Measurements from ENCODE around the gene GLI1.
A peak's percentile ranks its signal among the peaks of the same experiment; 100 is the strongest.

Gene GLI1

DNA sequence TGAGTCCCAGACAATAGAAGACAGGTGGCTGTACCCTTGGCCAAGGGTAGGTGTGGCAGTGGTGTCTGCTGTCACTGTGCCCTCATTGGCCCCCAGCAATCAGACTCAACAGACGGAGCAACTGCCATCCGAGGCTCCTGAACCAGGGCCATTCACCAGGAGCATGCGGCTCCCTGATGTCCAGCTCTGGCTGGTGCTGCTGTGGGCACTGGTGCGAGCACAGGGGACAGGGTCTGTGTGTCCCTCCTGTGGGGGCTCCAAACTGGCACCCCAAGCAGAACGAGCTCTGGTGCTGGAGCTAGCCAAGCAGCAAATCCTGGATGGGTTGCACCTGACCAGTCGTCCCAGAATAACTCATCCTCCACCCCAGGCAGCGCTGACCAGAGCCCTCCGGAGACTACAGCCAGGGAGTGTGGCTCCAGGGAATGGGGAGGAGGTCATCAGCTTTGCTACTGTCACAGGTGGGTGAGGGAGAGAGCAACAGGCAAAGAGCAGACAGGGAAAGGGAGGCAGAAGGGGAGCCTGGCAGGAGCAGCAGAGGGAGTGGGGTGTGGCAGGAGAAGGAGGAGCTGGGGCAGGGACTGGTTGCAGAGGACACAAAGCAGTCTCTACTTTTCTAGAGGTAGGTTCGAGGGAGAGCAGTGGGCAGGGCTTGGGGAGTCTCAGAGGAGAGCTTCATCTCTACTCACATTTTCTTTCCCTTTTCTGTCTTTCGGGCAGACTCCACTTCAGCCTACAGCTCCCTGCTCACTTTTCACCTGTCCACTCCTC, 4.0 kb upstream of the GLI1 start:
- no peak overlapping the region for H3K9ac ChIP-seq (ENCODE audit: low read length)
- no peaks in the 10 kb centered on the region for H3K9me3 ChIP-seq (ENCODE audit: low read length)
- H3K36me3 ChIP-seq (ENCODE audit: insufficient read depth, low read length) = no peaks in the 10 kb centered on the region
- no peak overlapping the region for H3K4me3 ChIP-seq (ENCODE audit: low read depth in 1 of 2, low read length in 2 of 2)
- H3K27ac ChIP-seq (ENCODE audit: low read depth, low read length) = no peak overlapping the region
- H3K4me1 ChIP-seq (ENCODE audit: insufficient read depth, low read length) = peaks cover 20% of the 10 kb centered on the region
- H3K27me3 ChIP-seq (ENCODE audit: control insufficient read depth in 1 of 2, insufficient read depth in 2 of 2, low read length in 2 of 2) = peaks cover 0 to 6% of the 10 kb centered on the region in 2 donors

- Histone ChIP-seq H3K9ac (ENCODE audit: low read length) (no peak overlapping the region), H3K4me3 (ENCODE audit: low read depth in 1 of 2, low read length in 2 of 2) (no peak overlapping the region), H3K36me3 (ENCODE audit: insufficient read depth, low read length) (no peaks in the 10 kb centered on the region), H3K9me3 (ENCODE audit: low read length) (no peaks in the 10 kb centered on the region), H3K27me3 (ENCODE audit: control insufficient read depth in 1 of 2, insufficient read depth in 2 of 2, low read length in 2 of 2) (peaks cover 0 to 12% of the 10 kb centered on the region in 2 donors), H3K4me1 (ENCODE audit: insufficient read depth, low read length) (peaks cover 27% of the 10 kb centered on the region), H3K27ac (ENCODE audit: low read depth, low read length) (no peak overlapping the region)
Observed at GRCh38 chr12:57456145-57456700, 3.4 kb upstream of the GLI1 start.

- Histone ChIP-seq H3K4me1 (ENCODE audit: insufficient read depth, low read length) (peaks cover 27% of the 10 kb centered on the region), H3K9ac (ENCODE audit: low read length) (no peak overlapping the region), H3K27me3 (ENCODE audit: control insufficient read depth in 1 of 2, insufficient read depth in 2 of 2, low read length in 2 of 2) (peaks cover 0 to 15% of the 10 kb centered on the region in 2 donors), H3K27ac (ENCODE audit: low read depth, low read length) (no peak overlapping the region), H3K36me3 (ENCODE audit: insufficient read depth, low read length) (no peaks in the 10 kb centered on the region), H3K9me3 (ENCODE audit: low read length) (no peaks in the 10 kb centered on the region), H3K4me3 (ENCODE audit: low read depth in 1 of 2, low read length in 2 of 2) (no peak overlapping the region)
Observed at GRCh38 chr12:57456737-57457490, 2.7 kb upstream of the GLI1 start.

DNA sequence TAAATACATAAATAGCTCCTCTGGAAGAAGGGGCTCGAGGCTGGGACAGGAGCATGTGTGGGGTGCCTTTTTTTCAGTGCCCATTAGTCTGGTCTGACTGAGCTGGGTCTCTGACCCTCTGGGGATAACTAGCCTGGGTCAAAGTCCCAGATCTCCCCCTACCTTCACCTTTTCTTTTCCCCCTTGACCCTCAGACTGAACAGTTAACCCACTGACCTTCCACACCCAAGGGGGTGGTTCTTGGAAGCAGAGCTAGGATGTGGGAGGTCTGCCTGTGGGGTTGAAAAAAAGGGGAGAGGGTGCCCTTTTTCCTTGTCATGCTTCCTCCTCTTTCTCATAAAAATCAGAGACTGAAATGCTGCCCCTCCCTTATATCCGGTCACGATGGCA, 925 bp upstream of the GLI1 start:
- Histone ChIP-seq H3K27me3 (ENCODE audit: control insufficient read depth in 1 of 2, insufficient read depth in 2 of 2, low read length in 2 of 2) (peaks cover 0 to 15% of the 10 kb centered on the region in 2 donors), H3K9me3 (ENCODE audit: low read length) (no peaks in the 10 kb centered on the region), H3K9ac (ENCODE audit: low read length) (peak overlapping the region; percentile 71), H3K4me1 (ENCODE audit: insufficient read depth, low read length) (peaks cover 22% of the 10 kb centered on the region), H3K27ac (ENCODE audit: low read depth, low read length) (no peak overlapping the region), H3K36me3 (ENCODE audit: insufficient read depth, low read length) (no peaks in the 10 kb centered on the region), H3K4me3 (ENCODE audit: low read depth in 1 of 2, low read length in 2 of 2) (peak overlapping the region in 1 of 2 donors; percentile 96)

GRCh38 chr12:57459055-57459749, 383 bp upstream of the GLI1 start:
- Histone ChIP-seq H3K4me3 (ENCODE audit: low read depth in 1 of 2, low read length in 2 of 2) (peak overlapping the region; percentile 48 to 96), H3K36me3 (ENCODE audit: insufficient read depth, low read length) (no peaks in the 10 kb centered on the region), H3K9me3 (ENCODE audit: low read length) (no peaks in the 10 kb centered on the region), H3K27ac (ENCODE audit: low read depth, low read length) (peak overlapping the region; percentile 35), H3K27me3 (ENCODE audit: control insufficient read depth in 1 of 2, insufficient read depth in 2 of 2, low read length in 2 of 2) (peaks cover 0 to 15% of the 10 kb centered on the region in 2 donors), H3K9ac (ENCODE audit: low read length) (peak overlapping the region; percentile 71), H3K4me1 (ENCODE audit: insufficient read depth, low read length) (peaks cover 22% of the 10 kb centered on the region)

- no peaks in the 10 kb centered on the region for H3K36me3 ChIP-seq (ENCODE audit: insufficient read depth, low read length)
- peaks cover 22% of the 10 kb centered on the region for H3K4me1 ChIP-seq (ENCODE audit: insufficient read depth, low read length)
- H3K4me3 ChIP-seq (ENCODE audit: low read depth in 1 of 2, low read length in 2 of 2) = peak overlapping the region; percentile 43 to 48
- H3K9ac ChIP-seq (ENCODE audit: low read length) = no peak overlapping the region
- peaks cover 0 to 15% of the 10 kb centered on the region in 2 donors for H3K27me3 ChIP-seq (ENCODE audit: control insufficient read depth in 1 of 2, insufficient read depth in 2 of 2, low read length in 2 of 2)
- H3K27ac ChIP-seq (ENCODE audit: low read depth, low read length) = no peak overlapping the region
- H3K9me3 ChIP-seq (ENCODE audit: low read length) = no peaks in the 10 kb centered on the region
Observed at GRCh38 chr12:57460468-57460784, 841 bp downstream of the GLI1 start.

- Histone ChIP-seq H3K4me3 (ENCODE audit: low read depth in 1 of 2, low read length in 2 of 2) (peak overlapping the region; percentile 74 to 76), H3K27ac (ENCODE audit: low read depth, low read length) (no peak overlapping the region), H3K27me3 (ENCODE audit: control insufficient read depth in 1 of 2, insufficient read depth in 2 of 2, low read length in 2 of 2) (peaks cover 0 to 15% of the 10 kb centered on the region in 2 donors), H3K4me1 (ENCODE audit: insufficient read depth, low read length) (peaks cover 22% of the 10 kb centered on the region), H3K9ac (ENCODE audit: low read length) (no peak overlapping the region), H3K36me3 (ENCODE audit: insufficient read depth, low read length) (no peaks in the 10 kb centered on the region), H3K9me3 (ENCODE audit: low read length) (no peaks in the 10 kb centered on the region)
Observed at GRCh38 chr12:57460841-57461275, 1.3 kb downstream of the GLI1 start.

DNA sequence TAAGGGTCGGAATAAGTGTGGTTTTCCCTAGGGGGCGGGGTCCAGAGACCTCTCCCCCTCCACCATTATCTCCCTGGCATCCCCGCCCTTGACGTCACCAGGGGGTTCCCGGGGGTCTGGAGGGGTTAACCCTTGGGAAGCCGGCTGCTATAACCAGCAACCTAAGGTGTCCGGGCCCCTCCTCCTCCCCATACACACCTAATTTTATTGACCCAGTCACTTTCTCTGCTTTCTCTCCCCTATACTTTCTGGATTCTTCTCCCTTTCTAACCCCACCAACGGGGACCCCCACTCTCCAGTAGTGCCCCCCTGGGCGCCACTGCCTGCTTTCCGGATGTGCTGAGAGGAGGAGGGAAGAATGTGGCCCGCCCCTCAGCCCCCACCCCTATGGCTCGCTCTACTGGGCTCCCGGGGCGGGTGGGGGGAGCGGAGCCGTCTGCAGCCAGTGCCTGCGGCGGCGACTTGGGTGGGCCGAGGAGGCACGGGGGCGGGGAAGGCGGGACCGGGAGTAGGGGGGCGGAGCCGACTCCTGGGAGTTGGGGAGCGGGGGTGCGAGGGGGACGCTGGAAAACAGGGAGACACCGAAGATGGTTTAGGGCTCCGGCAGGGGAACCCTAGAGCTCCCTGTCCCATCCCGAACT, 1.8 kb downstream of the GLI1 start:
- peaks cover 0 to 15% of the 10 kb centered on the region in 2 donors for H3K27me3 ChIP-seq (ENCODE audit: control insufficient read depth in 1 of 2, insufficient read depth in 2 of 2, low read length in 2 of 2)
- H3K9me3 ChIP-seq (ENCODE audit: low read length) = no peaks in the 10 kb centered on the region
- peak overlapping the region; percentile 19 for H3K9ac ChIP-seq (ENCODE audit: low read length)
- peaks cover 22% of the 10 kb centered on the region for H3K4me1 ChIP-seq (ENCODE audit: insufficient read depth, low read length)
- H3K36me3 ChIP-seq (ENCODE audit: insufficient read depth, low read length) = no peaks in the 10 kb centered on the region
- peak overlapping the region; percentile 63 for H3K27ac ChIP-seq (ENCODE audit: low read depth, low read length)
- peak overlapping the region; percentile 74 to 76 for H3K4me3 ChIP-seq (ENCODE audit: low read depth in 1 of 2, low read length in 2 of 2)

- peak overlapping the region; percentile 74 to 76 for H3K4me3 ChIP-seq (ENCODE audit: low read depth in 1 of 2, low read length in 2 of 2)
- peak overlapping the region; percentile 19 for H3K9ac ChIP-seq (ENCODE audit: low read length)
- peak overlapping the region; percentile 63 for H3K27ac ChIP-seq (ENCODE audit: low read depth, low read length)
- peaks cover 0 to 15% of the 10 kb centered on the region in 2 donors for H3K27me3 ChIP-seq (ENCODE audit: control insufficient read depth in 1 of 2, insufficient read depth in 2 of 2, low read length in 2 of 2)
- H3K4me1 ChIP-seq (ENCODE audit: insufficient read depth, low read length) = peaks cover 22% of the 10 kb centered on the region
- no peaks in the 10 kb centered on the region for H3K36me3 ChIP-seq (ENCODE audit: insufficient read depth, low read length)
- H3K9me3 ChIP-seq (ENCODE audit: low read length) = no peaks in the 10 kb centered on the region
Observed at GRCh38 chr12:57461917-57462250, 2.3 kb downstream of the GLI1 start.

GRCh38 chr12:57462251-57462911, 2.8 kb downstream of the GLI1 start:
- H3K9me3 ChIP-seq (ENCODE audit: low read length) = no peaks in the 10 kb centered on the region
- H3K27me3 ChIP-seq (ENCODE audit: control insufficient read depth in 1 of 2, insufficient read depth in 2 of 2, low read length in 2 of 2) = peaks cover 0 to 15% of the 10 kb centered on the region in 2 donors
- peak overlapping the region; percentile 67 for H3K9ac ChIP-seq (ENCODE audit: low read length)
- H3K36me3 ChIP-seq (ENCODE audit: insufficient read depth, low read length) = no peaks in the 10 kb centered on the region
- H3K27ac ChIP-seq (ENCODE audit: low read depth, low read length) = peak overlapping the region; percentile 79
- H3K4me3 ChIP-seq (ENCODE audit: low read depth in 1 of 2, low read length in 2 of 2) = peak overlapping the region; percentile 74 to 76
- H3K4me1 ChIP-seq (ENCODE audit: insufficient read depth, low read length) = peaks cover 22% of the 10 kb centered on the region

All from muscle layer of colon (tissue), 2 donors.